ENCODE measurements around the gene SPDYE4. TPM values are rescaled to one million over a fixed set of nuclear protein-coding genes. Genes with fewer than 3 reads are reported as not detected.

SPDYE4 gene
- polyA plus RNA-seq, 4 donors = not detected

- 92 to 96% (median 95%) methylated on average over 19 to 37 of the region's 37 CpGs for WGBS, 3 donors
- H3K27ac ChIP-seq (ENCODE audit: low read depth in 1 of 3, low read length in 2 of 3) = no peak overlapping the region
- DNase-seq = no peak
- H3K4me1 ChIP-seq (ENCODE audit: control insufficient read depth in 3 of 3, insufficient read depth in 2 of 3, low read depth in 1 of 3, low read length in 2 of 3) = peaks cover 0 to 5% (median 0%) of the 10 kb centered on the region in 3 donors
- H3K9me3 ChIP-seq (ENCODE audit: control insufficient read depth in 2 of 2, insufficient read depth in 1 of 2, low read depth in 1 of 2, low read length in 1 of 2) = no peaks in the 10 kb centered on the region
- H3K27me3 ChIP-seq (ENCODE audit: control insufficient read depth in 3 of 3, insufficient read depth in 3 of 3, low read length in 3 of 3) = no peaks in the 10 kb centered on the region
- no peaks in the 10 kb centered on the region for H3K36me3 ChIP-seq (ENCODE audit: control insufficient read depth in 3 of 3, insufficient read depth in 2 of 3, low read depth in 1 of 3, low read length in 3 of 3)
- no peak for FAIRE-seq
- no peak overlapping the region for H3K4me3 ChIP-seq (ENCODE audit: low read depth in 1 of 3, low read length in 3 of 3)
These were observed 40.3 kb downstream of the SPDYE4 start for GRCh38 chr17:8718001-8718563.

- 77 to 91% (median 81%) methylated on average over 5 of the region's 5 CpGs for WGBS, 3 donors
- FAIRE-seq = no peak
- no peaks in the 10 kb centered on the region for H3K4me1 ChIP-seq (ENCODE audit: control insufficient read depth in 3 of 3, insufficient read depth in 2 of 3, low read depth in 1 of 3, low read length in 2 of 3)
These were observed 44.5 kb downstream of the SPDYE4 start for GRCh38 chr17:8713878-8714277.

GRCh38 chr17:8713315-8713714, 45.0 kb downstream of the SPDYE4 start:
- H3K4me1 ChIP-seq (ENCODE audit: control insufficient read depth in 3 of 3, insufficient read depth in 2 of 3, low read depth in 1 of 3, low read length in 2 of 3) = no peaks in the 10 kb centered on the region
- FAIRE-seq (no peak), DNase-seq (no peak)
- no peak overlapping the region for H3K27ac ChIP-seq (ENCODE audit: low read depth in 1 of 3, low read length in 2 of 3)
- 51 to 70% (median 58%) methylated on average over 3 of the region's 3 CpGs for WGBS, 3 donors
- H3K36me3 ChIP-seq (ENCODE audit: control insufficient read depth in 3 of 3, insufficient read depth in 2 of 3, low read depth in 1 of 3, low read length in 3 of 3) = no peaks in the 10 kb centered on the region
- no peaks in the 10 kb centered on the region for H3K9me3 ChIP-seq (ENCODE audit: control insufficient read depth in 2 of 2, insufficient read depth in 1 of 2, low read depth in 1 of 2, low read length in 1 of 2)
- H3K27me3 ChIP-seq (ENCODE audit: control insufficient read depth in 3 of 3, insufficient read depth in 3 of 3, low read length in 3 of 3) = no peaks in the 10 kb centered on the region
- no peak overlapping the region for H3K4me3 ChIP-seq (ENCODE audit: low read depth in 1 of 3, low read length in 3 of 3)

More at GRCh38 chr17:8713878-8714277, 44.5 kb downstream of the SPDYE4 start:
- Histone ChIP-seq H3K27me3 (ENCODE audit: control insufficient read depth in 3 of 3, insufficient read depth in 3 of 3, low read length in 3 of 3) (no peaks in the 10 kb centered on the region), H3K27ac (ENCODE audit: low read depth in 1 of 3, low read length in 2 of 3) (no peak overlapping the region), H3K36me3 (ENCODE audit: control insufficient read depth in 3 of 3, insufficient read depth in 2 of 3, low read depth in 1 of 3, low read length in 3 of 3) (no peaks in the 10 kb centered on the region), H3K4me3 (ENCODE audit: low read depth in 1 of 3, low read length in 3 of 3) (no peak overlapping the region), H3K9me3 (ENCODE audit: control insufficient read depth in 2 of 2, insufficient read depth in 1 of 2, low read depth in 1 of 2, low read length in 1 of 2) (no peaks in the 10 kb centered on the region)
- no peak for DNase-seq

- no peak overlapping the region for H3K4me3 ChIP-seq (ENCODE audit: low read depth in 1 of 3, low read length in 3 of 3)
- no peaks in the 10 kb centered on the region for H3K27me3 ChIP-seq (ENCODE audit: control insufficient read depth in 3 of 3, insufficient read depth in 3 of 3, low read length in 3 of 3)
- no peaks in the 10 kb centered on the region for H3K9me3 ChIP-seq (ENCODE audit: control insufficient read depth in 2 of 2, insufficient read depth in 1 of 2, low read depth in 1 of 2, low read length in 1 of 2)
- DNase-seq (no peak), FAIRE-seq (no peak)
- no peak overlapping the region for H3K27ac ChIP-seq (ENCODE audit: low read depth in 1 of 3, low read length in 2 of 3)
- H3K36me3 ChIP-seq (ENCODE audit: control insufficient read depth in 3 of 3, insufficient read depth in 2 of 3, low read depth in 1 of 3, low read length in 3 of 3) = no peaks in the 10 kb centered on the region
- H3K4me1 ChIP-seq (ENCODE audit: control insufficient read depth in 3 of 3, insufficient read depth in 2 of 3, low read depth in 1 of 3, low read length in 2 of 3) = peaks cover 0 to 3% (median 0%) of the 10 kb centered on the region in 3 donors
These were observed 45.6 kb downstream of the SPDYE4 start for GRCh38 chr17:8712698-8713097.

GRCh38 chr17:8711291-8711690, 47.1 kb downstream of the SPDYE4 start:
- Histone ChIP-seq H3K27me3 (ENCODE audit: control insufficient read depth in 3 of 3, insufficient read depth in 3 of 3, low read length in 3 of 3) (no peaks in the 10 kb centered on the region), H3K9me3 (ENCODE audit: control insufficient read depth in 2 of 2, insufficient read depth in 1 of 2, low read depth in 1 of 2, low read length in 1 of 2) (no peaks in the 10 kb centered on the region), H3K4me3 (ENCODE audit: low read depth in 1 of 3, low read length in 3 of 3) (no peak overlapping the region), H3K36me3 (ENCODE audit: control insufficient read depth in 3 of 3, insufficient read depth in 2 of 3, low read depth in 1 of 3, low read length in 3 of 3) (no peaks in the 10 kb centered on the region), H3K27ac (ENCODE audit: low read depth in 1 of 3, low read length in 2 of 3) (no peak overlapping the region), H3K4me1 (ENCODE audit: control insufficient read depth in 3 of 3, insufficient read depth in 2 of 3, low read depth in 1 of 3, low read length in 2 of 3) (peaks cover 0 to 8% (median 0%) of the 10 kb centered on the region in 3 donors)
- WGBS, 3 donors = 72 to 77% (median 73%) methylated on average over 5 of the region's 5 CpGs
- no peak for FAIRE-seq
- DNase-seq = no peak

GRCh38 chr17:8710813-8711212, 47.5 kb downstream of the SPDYE4 start:
- Histone ChIP-seq H3K36me3 (ENCODE audit: control insufficient read depth in 3 of 3, insufficient read depth in 2 of 3, low read depth in 1 of 3, low read length in 3 of 3) (no peaks in the 10 kb centered on the region), H3K4me1 (ENCODE audit: control insufficient read depth in 3 of 3, insufficient read depth in 2 of 3, low read depth in 1 of 3, low read length in 2 of 3) (peaks cover 0 to 8% (median 0%) of the 10 kb centered on the region in 3 donors), H3K27me3 (ENCODE audit: control insufficient read depth in 3 of 3, insufficient read depth in 3 of 3, low read length in 3 of 3) (no peaks in the 10 kb centered on the region), H3K27ac (ENCODE audit: low read depth in 1 of 3, low read length in 2 of 3) (no peak overlapping the region), H3K4me3 (ENCODE audit: low read depth in 1 of 3, low read length in 3 of 3) (no peak overlapping the region), H3K9me3 (ENCODE audit: control insufficient read depth in 2 of 2, insufficient read depth in 1 of 2, low read depth in 1 of 2, low read length in 1 of 2) (no peaks in the 10 kb centered on the region)
- 76 to 83% (median 79%) methylated on average over 5 of the region's 5 CpGs for WGBS, 3 donors
- no peak for FAIRE-seq
- no peak for DNase-seq

- 4 to 30% (median 18%) methylated on average over 1 of the region's 1 CpG for WGBS, 3 donors
- Histone ChIP-seq H3K4me1 (ENCODE audit: control insufficient read depth in 3 of 3, insufficient read depth in 2 of 3, low read depth in 1 of 3, low read length in 2 of 3) (peaks cover 0 to 8% (median 0%) of the 10 kb centered on the region in 3 donors), H3K9me3 (ENCODE audit: control insufficient read depth in 2 of 2, insufficient read depth in 1 of 2, low read depth in 1 of 2, low read length in 1 of 2) (no peaks in the 10 kb centered on the region), H3K27me3 (ENCODE audit: control insufficient read depth in 3 of 3, insufficient read depth in 3 of 3, low read length in 3 of 3) (no peaks in the 10 kb centered on the region), H3K36me3 (ENCODE audit: control insufficient read depth in 3 of 3, insufficient read depth in 2 of 3, low read depth in 1 of 3, low read length in 3 of 3) (no peaks in the 10 kb centered on the region), H3K27ac (ENCODE audit: low read depth in 1 of 3, low read length in 2 of 3) (no peak overlapping the region), H3K4me3 (ENCODE audit: low read depth in 1 of 3, low read length in 3 of 3) (no peak overlapping the region)
- DNase-seq (no peak), FAIRE-seq (no peak)
These were observed 49.3 kb downstream of the SPDYE4 start for GRCh38 chr17:8709006-8709405.

- H3K27me3 ChIP-seq (ENCODE audit: control insufficient read depth in 3 of 3, insufficient read depth in 3 of 3, low read length in 3 of 3) = no peaks in the 10 kb centered on the region
- H3K27ac ChIP-seq (ENCODE audit: low read depth in 1 of 3, low read length in 2 of 3) = peak overlapping the region in 1 of 3 donors; percentile 53
- no peaks in the 10 kb centered on the region for H3K36me3 ChIP-seq (ENCODE audit: control insufficient read depth in 3 of 3, insufficient read depth in 2 of 3, low read depth in 1 of 3, low read length in 3 of 3)
- peaks cover 0 to 8% (median 0%) of the 10 kb centered on the region in 3 donors for H3K4me1 ChIP-seq (ENCODE audit: control insufficient read depth in 3 of 3, insufficient read depth in 2 of 3, low read depth in 1 of 3, low read length in 2 of 3)
- peaks cover 0 to 5% of the 10 kb centered on the region in 2 donors for H3K9me3 ChIP-seq (ENCODE audit: control insufficient read depth in 2 of 2, insufficient read depth in 1 of 2, low read depth in 1 of 2, low read length in 1 of 2)
- FAIRE-seq (no peak), DNase-seq (no peak)
- no peak overlapping the region for H3K4me3 ChIP-seq (ENCODE audit: low read depth in 1 of 3, low read length in 3 of 3)
- 46 to 70% (median 52%) methylated on average over 5 of the region's 5 CpGs for WGBS, 3 donors
These were observed 50.3 kb downstream of the SPDYE4 start for GRCh38 chr17:8708025-8708461.

All from small intestine (tissue), 7 donors.